IPS-18c (cell line): Measurements from ENCODE around the gene HECTD4.
"Not testable (repeated sequence)": the region's sequence is repeated elsewhere in the genome, so short reads cannot be mapped to it uniquely, and the experiment has no call there.

Experiments used
- H3K4me3 ChIP-seq: 2 replicates; pipeline ENCODE4 v1.7.0; 2013; ENCODE audit warnings: low read depth, mild to moderate bottlenecking, low read length, moderate library complexity; ENCODE audit not compliant: insufficient read depth
- H3K9me3 ChIP-seq: one replicate; pipeline ENCODE4 v1.6.1; 2013; ENCODE audit warnings: mild to moderate bottlenecking, low read length, moderate library complexity; ENCODE audit not compliant: control insufficient read depth, insufficient read depth

Gene HECTD4

GRCh38 chr12:112266473-112266872, 115.8 kb downstream of the HECTD4 start:
- no peaks in the 10 kb centered on the region for H3K9me3 ChIP-seq
- H3K4me3 ChIP-seq = no peak overlapping the region

GRCh38 chr12:112261559-112261958, 120.7 kb downstream of the HECTD4 start:
- Histone ChIP-seq H3K9me3 (no peaks in the 10 kb centered on the region), H3K4me3 (no peak overlapping the region)

GRCh38 chr12:112258926-112259325, 123.3 kb downstream of the HECTD4 start:
- Histone ChIP-seq H3K4me3 (no peak overlapping the region), H3K9me3 (no peaks in the 10 kb centered on the region)

- Histone ChIP-seq H3K9me3 (no peaks in the 10 kb centered on the region), H3K4me3 (no peak overlapping the region)
Measured at GRCh38 chr12:112256780-112257179, 125.5 kb downstream of the HECTD4 start.

- no peaks in the 10 kb centered on the region for H3K9me3 ChIP-seq
- H3K4me3 ChIP-seq = no peak overlapping the region
Measured at GRCh38 chr12:112252184-112252583, 130.0 kb downstream of the HECTD4 start.

GRCh38 chr12:112244902-112245301, 137.3 kb downstream of the HECTD4 start:
- not testable (repeated sequence) for H3K4me3 ChIP-seq, H3K9me3 ChIP-seq

GRCh38 chr12:112243255-112244110, 138.7 kb downstream of the HECTD4 start:
- Histone ChIP-seq H3K9me3 (no peaks in the 10 kb centered on the region), H3K4me3 (no peak overlapping the region)

- Histone ChIP-seq H3K4me3 (no peak overlapping the region), H3K9me3 (no peaks in the 10 kb centered on the region)
Measured at GRCh38 chr12:112241176-112241575, 141.1 kb downstream of the HECTD4 start.

GRCh38 chr12:112239881-112240280, 142.3 kb downstream of the HECTD4 start:
- Histone ChIP-seq H3K9me3 (no peaks in the 10 kb centered on the region), H3K4me3 (no peak overlapping the region)

GRCh38 chr12:112239020-112239419, 143.2 kb downstream of the HECTD4 start:
- Histone ChIP-seq H3K4me3 (no peak overlapping the region), H3K9me3 (no peaks in the 10 kb centered on the region)

- Histone ChIP-seq H3K4me3 (no peak overlapping the region), H3K9me3 (no peaks in the 10 kb centered on the region)
Measured at GRCh38 chr12:112238441-112238840, 143.8 kb downstream of the HECTD4 start.

- H3K9me3 ChIP-seq = no peaks in the 10 kb centered on the region
- no peak overlapping the region for H3K4me3 ChIP-seq
Measured at GRCh38 chr12:112236786-112237185, 145.4 kb downstream of the HECTD4 start.

- Histone ChIP-seq H3K9me3 (no peaks in the 10 kb centered on the region), H3K4me3 (no peak overlapping the region)
Measured at GRCh38 chr12:112236386-112236785, 145.8 kb downstream of the HECTD4 start.

- Histone ChIP-seq H3K9me3 (no peaks in the 10 kb centered on the region), H3K4me3 (no peak overlapping the region)
Measured at GRCh38 chr12:112234303-112234702, 147.9 kb downstream of the HECTD4 start.

GRCh38 chr12:112233242-112233641, 149.0 kb downstream of the HECTD4 start:
- no peak overlapping the region for H3K4me3 ChIP-seq
- no peaks in the 10 kb centered on the region for H3K9me3 ChIP-seq

- Histone ChIP-seq H3K9me3 (no peaks in the 10 kb centered on the region), H3K4me3 (no peak overlapping the region)
Measured at GRCh38 chr12:112230136-112230535, 152.1 kb downstream of the HECTD4 start.

GRCh38 chr12:112226768-112227167, 155.5 kb downstream of the HECTD4 start:
- Histone ChIP-seq H3K4me3 (no peak overlapping the region), H3K9me3 (no peaks in the 10 kb centered on the region)

GRCh38 chr12:112220628-112221027, 161.6 kb downstream of the HECTD4 start:
- not testable (repeated sequence) for H3K9me3 ChIP-seq, H3K4me3 ChIP-seq

- Histone ChIP-seq H3K9me3 (no peaks in the 10 kb centered on the region), H3K4me3 (no peak overlapping the region)
Measured at GRCh38 chr12:112219195-112219594, 163.0 kb downstream of the HECTD4 start.
